DMS153 (cell line): Measurements from ENCODE around the gene GRAP2.
"Not testable (repeated sequence)": the region's sequence is repeated elsewhere in the genome, so short reads cannot be mapped to it uniquely, and the experiment has no call there.

Source experiments
- DNase-seq: peaks from one replicate; lab custom pipeline; 2025; lab: John Stamatoyannopoulos, UW

GRAP2 gene

DNA sequence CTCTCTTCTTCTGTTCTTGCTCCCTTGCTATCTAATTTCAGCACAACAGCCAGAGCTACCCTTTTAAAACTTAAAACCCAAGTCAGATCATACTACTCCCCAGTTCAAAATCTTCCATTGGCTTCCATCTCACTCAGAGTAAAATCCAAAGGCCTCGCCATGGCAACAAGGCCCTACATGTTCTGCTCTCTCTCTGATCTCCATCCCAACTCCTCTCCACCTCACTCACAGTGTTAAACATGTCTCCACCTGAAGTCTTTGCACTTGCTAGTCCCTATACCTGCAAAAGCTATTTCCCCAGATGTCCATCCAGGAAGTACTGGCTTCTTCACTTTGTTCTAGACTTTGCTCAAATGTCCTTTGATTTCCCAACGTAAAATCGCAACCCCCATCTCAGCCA is 3.0 kb upstream of the GRAP2 start:
- no peak for DNase-seq

DNA sequence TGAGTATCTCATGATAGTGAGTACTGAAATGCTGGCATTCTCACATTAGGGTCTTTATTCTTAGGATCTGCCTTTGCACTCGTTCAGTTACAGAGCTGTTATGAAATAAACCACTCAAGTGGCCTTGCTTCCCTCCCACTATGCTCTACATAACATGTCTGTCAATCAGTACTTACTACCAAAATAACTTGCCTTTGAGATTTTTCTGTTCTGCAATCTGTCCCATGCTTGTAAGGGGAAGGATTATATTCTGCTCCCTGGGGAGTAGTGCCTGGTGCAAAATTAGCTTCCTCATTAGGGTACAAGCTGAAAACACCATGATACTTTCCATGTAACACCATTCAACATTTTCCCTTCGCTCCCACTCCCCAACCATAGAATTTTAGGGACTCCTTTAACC is 1.9 kb upstream of the GRAP2 start:
- DNase-seq: no peak

GRCh38 chr22:39901565-39902146 is 772 bp downstream of the GRAP2 start:
- no peak for DNase-seq

DNA sequence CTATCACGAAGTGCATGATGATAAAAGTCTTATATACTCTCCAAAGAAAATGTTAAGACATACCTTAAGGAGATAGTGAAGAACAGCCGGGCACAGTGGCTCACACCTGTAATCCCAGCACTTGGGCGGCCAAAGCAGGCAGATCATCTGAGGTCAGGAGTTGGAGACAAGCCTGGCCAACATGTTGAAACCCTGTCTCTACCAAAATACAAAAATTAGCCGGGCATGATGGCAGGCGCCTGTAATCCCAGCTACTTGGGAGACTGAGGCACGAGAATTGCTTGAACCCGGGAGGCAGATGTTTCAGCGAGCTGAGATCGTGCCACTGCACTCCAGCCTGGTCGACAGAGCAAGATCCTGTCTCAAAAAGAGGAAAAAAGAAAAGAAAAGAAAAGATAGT is 3.1 kb downstream of the GRAP2 start:
- DNase-seq: not testable (repeated sequence)

GRCh38 chr22:39904862-39905261 is 4.0 kb downstream of the GRAP2 start:
- DNase-seq: no peak

DNA sequence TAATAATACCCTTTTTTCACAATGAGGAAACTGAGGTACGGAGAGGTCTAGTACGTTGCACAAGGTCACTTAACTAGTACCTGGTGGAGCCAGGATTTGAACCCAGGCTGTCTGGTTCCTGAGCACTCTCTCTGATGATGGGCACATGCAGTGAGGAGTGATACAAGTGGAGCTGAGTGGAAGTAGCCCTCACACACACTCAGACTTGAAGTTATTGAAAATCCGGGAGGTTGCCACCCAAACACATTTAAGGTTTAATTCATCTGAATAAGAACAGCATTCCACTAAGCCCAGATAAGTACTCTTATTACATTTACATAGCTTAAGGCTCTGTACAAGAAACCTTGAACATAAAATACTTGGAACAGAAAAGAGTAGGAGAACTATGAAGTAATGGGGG is 4.8 kb downstream of the GRAP2 start:
- DNase-seq: no peak

DNA sequence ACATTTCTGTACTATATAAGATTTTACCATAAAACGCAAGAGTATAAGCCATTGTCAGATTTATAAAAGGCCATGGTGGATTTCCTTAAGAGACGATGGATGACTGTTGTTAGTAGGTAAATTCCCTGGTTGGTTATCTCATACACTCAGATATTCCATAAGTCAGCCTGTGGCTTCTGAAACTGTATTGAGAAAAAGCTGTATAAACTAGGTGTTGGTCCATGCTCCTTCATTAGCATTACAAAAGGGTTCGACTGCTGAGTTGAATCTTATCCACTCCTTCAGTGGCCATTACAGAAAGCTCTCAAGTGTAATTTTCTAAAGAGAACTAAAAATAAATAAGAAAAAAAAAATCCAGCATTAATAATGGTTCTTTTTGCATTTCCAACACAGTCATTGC is 5.3 kb downstream of the GRAP2 start:
- no peak for DNase-seq

DNA sequence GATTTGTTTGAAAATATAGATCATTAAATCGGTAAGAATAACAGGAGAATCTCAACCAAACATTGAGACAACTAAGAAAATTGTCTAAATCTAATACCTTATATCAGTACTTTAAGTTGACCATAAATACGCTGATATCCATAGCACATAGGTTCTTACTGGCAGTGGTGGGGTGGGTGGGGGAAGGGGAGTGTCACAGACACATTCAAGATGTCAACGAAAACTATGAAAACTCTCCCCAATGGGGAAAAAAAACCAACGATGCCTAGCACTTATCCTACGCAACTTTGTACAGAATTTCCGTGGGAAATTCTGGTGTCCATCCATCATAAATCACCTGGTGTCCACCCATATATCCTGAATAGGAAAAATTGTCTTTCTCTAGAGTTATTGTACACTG is 6.2 kb downstream of the GRAP2 start:
- no peak for DNase-seq

DNA sequence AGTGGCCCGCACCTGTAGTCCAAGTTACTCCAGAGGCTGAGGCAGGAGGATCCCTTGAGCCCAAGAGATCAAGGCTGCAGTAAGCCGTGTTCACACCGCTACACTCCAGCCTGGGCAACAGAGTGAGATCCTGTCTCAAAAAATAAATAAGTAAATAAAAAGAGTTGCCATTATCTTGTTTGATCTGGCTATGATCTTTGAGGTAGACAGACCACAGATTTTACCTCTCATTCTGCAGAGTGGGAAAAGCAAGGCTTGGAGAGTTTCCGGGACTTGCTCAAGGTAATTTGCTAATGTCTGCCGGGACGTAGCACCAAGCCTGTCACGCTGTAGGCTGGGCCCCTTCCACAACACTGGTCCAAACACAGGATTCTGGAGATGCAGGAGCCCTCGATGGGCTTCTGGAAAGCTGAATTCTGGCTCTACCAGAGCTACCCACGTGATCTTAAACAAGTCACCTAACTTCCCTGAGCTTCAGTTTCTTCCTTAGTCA is 6.8 kb downstream of the GRAP2 start:
- DNase-seq: no peak

DNA sequence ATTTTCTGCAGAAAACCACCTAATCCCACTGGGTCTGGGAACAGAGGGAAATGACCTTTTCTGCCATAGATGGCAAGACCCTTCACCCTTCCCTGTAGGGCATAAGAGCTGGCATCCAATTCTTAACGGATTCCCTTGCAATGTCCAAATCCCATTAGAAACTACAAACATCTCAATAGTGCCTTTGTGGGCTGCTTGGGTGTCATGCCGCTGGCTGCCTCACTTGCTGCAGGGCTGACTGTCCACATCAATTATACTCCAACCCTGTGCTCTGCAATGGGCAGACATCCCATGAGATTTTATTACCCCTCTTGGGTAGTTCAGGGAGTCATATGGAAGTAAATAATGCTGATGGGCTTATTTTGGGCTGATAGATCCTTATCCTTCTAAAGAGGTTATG is 7.3 kb downstream of the GRAP2 start:
- DNase-seq: no peak

DNA sequence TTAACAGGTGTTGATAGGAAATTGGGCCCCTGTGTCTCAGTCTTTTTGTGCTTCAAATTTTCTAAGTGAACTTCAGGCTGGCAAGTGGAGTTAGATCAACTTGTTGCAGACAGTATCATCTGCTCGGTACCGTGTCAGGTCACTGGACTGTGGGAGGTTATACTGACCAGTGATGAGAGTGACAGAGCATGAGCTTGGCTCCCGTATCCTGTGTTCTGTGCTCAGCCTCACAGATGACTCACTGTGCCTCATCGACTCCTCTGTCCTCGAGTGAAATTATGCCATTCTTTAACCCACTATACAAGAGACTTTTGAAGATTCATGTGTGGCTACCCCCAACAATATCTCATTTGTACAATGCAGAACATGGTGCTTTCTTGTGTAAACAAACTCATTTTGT is 7.9 kb downstream of the GRAP2 start:
- no peak for DNase-seq

DNA sequence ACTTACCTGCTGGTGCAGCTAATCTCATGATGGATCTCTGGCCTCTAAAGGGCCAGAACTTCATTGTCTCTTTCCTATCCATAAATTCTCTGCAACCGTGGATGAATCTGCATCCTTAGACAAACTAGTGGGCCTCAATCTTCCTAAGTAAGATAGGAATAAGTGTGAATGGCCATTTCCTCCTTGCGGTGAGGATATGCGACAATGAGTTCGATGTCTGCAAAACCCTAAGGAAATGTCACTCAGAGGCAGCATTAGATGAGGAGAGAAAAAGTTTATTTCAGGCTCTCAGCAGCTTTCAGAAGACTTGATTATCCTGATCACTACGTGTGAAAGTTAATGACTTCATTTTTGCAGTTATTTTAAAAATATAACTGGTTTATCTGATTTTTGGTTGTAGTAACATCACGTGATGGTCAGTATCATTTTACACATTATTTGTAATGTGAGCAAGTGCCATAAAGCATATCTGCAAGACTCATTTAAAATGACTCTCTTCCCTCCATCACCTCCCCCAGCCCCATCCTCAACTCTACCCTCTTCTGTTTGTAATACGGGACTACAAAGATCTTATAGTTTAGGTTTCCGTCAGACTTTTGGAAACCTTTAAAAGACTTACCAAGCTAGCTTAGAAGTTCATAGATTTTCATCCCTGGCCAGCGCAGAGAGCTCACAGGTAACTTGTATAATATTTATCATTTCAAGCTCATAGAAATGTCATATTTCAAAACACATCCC is 10.2 kb downstream of the GRAP2 start:
- DNase-seq: no peak

- no peak for DNase-seq
These were observed 12.4 kb downstream of the GRAP2 start for GRCh38 chr22:39913321-39913720.

DNA sequence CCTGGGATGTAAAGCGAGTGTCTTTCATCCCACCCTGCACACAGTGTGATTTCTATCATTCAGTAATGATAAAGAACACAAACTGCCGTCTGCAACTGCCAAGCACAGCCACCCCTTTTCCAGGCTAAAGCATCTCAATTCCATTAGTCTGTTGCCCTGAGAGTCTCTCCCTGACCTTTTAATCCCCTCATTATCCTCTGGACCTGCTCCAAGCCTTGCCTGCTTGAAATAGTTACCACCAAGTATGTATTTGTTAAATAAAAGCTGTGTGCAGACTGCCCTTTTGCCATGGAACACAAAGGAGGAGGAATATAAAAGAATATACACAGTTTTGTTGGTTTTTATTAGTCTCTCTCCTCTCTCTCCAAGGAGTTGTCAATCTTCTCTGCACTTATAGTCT is 13.0 kb downstream of the GRAP2 start:
- no peak for DNase-seq

DNA sequence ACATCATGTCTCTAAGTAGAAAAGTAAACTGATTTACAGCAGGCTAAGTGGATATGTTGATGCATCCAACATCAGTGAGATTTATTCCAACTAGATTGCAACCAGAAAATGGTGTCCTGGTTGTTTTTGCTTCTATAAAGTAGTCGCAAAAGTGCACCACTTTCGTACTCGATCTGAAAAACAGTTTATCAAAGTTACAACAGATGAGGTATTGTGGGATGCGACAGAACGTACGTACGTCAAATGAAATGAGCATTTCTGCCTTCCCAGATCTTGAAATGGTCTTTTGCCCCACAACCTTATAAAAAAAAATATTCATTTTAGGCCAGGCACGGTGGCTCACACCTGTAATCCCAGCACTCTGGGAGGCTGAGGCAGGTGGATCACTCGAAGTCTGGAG is 13.7 kb downstream of the GRAP2 start:
- DNase-seq: no peak

DNA sequence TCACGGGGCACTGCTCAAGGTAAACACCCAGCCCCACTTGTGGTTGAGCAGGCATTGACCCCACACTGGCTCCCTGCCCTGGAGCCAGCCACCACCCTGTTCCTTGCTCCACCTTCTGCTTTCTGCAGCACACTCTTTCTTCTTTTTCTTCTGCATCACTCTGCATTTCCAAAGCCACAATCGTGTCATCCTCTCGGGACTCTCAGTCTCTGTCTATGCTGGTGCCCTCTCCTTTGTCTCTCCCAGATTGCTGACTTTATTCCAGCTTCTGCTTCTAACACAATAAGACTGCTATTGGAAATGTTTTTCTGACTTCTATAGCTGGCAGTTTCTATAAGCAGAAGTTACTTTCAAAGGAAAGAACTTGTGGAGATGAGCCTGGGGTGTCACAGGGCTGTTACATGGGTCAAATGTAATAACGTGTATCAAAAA is 14.4 kb downstream of the GRAP2 start:
- DNase-seq: no peak

DNA sequence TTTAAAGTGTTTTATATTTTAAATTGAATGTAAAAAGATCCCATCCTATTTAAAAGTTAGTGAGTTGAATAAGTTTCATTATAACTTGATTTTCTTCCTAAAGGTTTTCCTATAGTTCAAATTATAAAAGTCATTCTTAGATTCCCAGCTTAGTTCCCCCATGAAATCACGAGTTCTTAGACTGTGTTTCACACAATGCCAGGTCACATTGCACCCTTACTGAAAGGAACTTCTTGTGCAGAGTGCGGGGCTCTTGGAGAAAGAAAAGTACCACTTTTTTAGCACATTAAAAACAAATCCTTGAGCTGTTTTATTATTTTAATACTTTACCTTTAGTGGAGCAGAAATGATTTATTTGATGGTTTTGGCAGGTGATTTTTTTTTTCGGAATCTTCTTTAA is 15.6 kb downstream of the GRAP2 start:
- DNase-seq: no peak

DNA sequence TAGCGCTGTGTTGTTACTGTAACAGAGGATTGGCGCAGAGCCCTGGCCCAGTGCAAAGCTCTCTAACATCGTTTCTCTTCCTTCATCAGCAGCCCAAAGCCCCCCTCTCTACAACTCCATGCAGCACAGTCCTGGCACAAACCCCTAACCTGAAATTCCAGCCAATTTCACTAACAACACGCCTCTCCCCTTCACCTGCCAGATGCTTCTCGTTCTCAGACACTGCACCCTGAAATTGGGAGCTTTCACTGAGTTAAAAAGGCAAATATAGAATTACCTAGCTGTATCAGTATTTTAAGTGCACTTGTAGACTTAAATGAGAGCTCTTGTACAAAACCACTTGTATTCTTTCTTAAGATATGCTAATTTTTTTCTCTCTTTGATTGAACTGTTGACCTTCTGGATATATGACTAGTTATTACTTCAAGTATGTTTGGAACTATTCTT is 16.3 kb downstream of the GRAP2 start:
- DNase-seq: no peak

DNA sequence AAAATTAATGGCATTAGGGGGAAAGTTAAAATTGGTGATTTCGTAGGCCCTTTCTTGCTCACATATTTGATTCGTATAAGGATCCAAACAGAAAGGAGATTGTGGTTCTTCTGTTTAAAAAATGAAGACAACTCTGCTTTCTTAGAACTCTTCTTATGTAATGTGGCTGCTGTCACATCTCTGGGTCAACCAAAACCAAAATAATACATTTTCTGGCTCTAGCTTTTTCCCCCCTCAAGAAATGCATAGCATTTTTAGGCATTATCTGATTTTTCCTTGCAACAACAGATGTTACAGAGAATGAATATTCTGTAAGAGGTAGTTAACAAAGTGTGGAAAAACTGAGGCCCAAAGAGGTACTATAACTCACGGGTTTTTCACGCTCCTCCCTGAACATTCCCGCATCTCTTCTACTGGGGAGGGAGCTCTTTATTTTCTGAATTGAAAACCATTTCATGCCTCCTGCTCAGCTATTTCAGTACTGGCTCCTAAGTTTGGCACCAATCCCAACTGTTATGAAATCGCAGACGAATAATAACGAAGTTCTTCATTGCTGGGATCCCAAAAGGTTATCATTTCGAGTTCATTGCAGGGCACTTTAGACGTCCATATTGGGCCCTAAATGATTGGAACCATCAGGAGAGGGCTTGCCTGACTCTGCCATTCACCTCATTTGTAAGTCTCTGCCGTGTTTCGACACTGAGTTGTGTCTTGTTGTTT is 17.1 kb downstream of the GRAP2 start:
- no peak for DNase-seq

DNA sequence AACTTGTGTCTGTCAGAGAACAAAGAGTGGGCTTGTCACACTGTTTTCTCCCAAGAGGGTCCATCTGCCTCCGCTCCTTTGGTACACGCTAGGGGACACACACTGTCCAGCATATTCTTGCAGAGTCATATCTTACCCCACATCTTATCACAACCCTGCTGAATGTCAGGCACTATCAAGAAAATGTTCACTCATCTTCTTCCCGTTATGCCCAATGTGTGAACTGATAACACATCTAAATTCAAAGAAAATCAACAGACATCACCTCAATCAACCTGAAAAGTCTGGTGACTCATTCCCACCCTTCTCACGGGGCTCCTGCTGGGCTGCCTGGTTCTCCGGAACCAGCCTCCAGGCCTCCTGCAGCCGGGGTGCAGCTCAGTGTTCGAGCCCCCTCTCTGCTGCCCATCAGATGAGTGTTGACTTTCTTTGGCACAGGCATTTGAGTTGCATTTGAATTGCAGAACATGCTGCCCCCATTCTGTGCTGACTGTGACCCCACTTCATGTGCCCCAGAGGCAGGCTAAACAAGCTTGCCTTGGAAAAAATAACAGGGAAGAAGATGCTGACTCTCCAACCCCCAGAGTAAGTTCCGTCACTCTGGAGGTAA is 19.4 kb downstream of the GRAP2 start:
- DNase-seq: no peak

- DNase-seq: no peak
These were observed 22.8 kb downstream of the GRAP2 start for GRCh38 chr22:39923696-39924095.

DNA sequence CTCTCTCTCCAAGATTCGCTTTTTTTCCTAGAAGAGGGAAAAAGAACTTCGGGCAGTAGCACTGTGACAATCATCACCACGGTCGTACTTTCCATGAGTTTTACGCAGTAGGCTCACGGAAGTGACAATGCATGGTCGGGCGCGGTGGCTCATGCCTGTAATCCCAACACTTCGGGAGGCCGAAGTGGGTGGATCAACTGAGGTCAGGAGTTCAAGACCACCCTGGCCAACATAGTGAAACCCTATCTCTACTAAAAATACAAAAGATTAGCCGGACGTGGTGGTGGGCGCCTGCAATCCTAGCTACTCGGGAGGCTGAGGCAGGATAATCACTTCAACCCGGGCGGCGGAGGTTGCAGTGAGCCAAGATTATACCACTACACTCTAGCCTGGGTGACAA is 23.4 kb downstream of the GRAP2 start:
- DNase-seq: no peak

- DNase-seq: no peak
These were observed 24.4 kb downstream of the GRAP2 start for GRCh38 chr22:39925273-39925672.
